Mucosa of descending colon (tissue), 3 donors: Measurements from ENCODE around the gene PAPSS2. TPM values are rescaled to one million over a fixed set of nuclear protein-coding genes. Genes with fewer than 3 reads are reported as not detected.
"Not testable (repeated sequence)": the region's sequence is repeated elsewhere in the genome, so short reads cannot be mapped to it uniquely, and the experiment has no call there.

ENCODE experiments used
- ATAC-seq: fragments of 200-7000 bp; cut with Tn5 transposase; one replicate; pipeline ENCODE4 v1.9.1; 2020; ENCODE audit warnings: mild to moderate bottlenecking, moderate library complexity
- DNase-seq, 3 donors: peaks; one replicate each; pipeline ENCODE4 v3.0.0-alpha.2; 2020
- H3K36me3 ChIP-seq: fragments of 200-600 bp; one replicate; pipeline ENCODE4 v1.8.0; 2021; ENCODE audit warnings: low read depth, mild to moderate bottlenecking
- H3K4me1 ChIP-seq: fragments of 200-600 bp; one replicate; pipeline ENCODE4 v1.8.0; 2021; ENCODE audit warnings: low read depth, mild to moderate bottlenecking
- H3K4me3 ChIP-seq: fragments of 200-600 bp; one replicate; pipeline ENCODE4 v1.8.0; 2021; ENCODE audit warnings: mild to moderate bottlenecking
- H3K9me3 ChIP-seq: fragments of 200-600 bp; one replicate; pipeline ENCODE4 v1.8.0; 2021; ENCODE audit warnings: mild to moderate bottlenecking
- intact Hi-C, 2 donors: fragments of 100-400 bp; cut with DNase I in 1 of 2; cut with micrococcal nuclease in 1 of 2; formaldehyde crosslinking; loops; one replicate each; pipeline versions ENCODE4 v1.11.0 to v1.11.1; 2022; cut with DNase I, micrococcal nuclease
- total RNA-seq, 3 donors: library from RNA; stranded (reverse); fragmentation: NEBNext Ultra II Directional in 2 of 3; extraction: Animal tissue kit (Norgen Biotek cat#: 25700) in 2 of 3; gene quantifications; one replicate each; pipeline versions ENCODE4 v1.2.1 to v1.2.4, GENCODE V29; 2021 to 2023
- TF ChIP-seq, protein P1 (sequence below): fragments of 200-600 bp; IDR thresholded peaks from one replicate; pipeline ENCODE4 v1.8.0; 2022; ENCODE audit warnings: antibody characterized with exemption, mild to moderate bottlenecking
- donor health status: DM: no; HTN: no; CAD: no; lungs with moderate emphysema.
- donor health status: DM: no; HTN: no; CAD: no.
- donor health status: DM: no; HTN: yes; CAD: no.

Gene PAPSS2
- total RNA-seq, 3 donors from 2014 or later: 123 to 399 (median 147) TPM

DNA sequence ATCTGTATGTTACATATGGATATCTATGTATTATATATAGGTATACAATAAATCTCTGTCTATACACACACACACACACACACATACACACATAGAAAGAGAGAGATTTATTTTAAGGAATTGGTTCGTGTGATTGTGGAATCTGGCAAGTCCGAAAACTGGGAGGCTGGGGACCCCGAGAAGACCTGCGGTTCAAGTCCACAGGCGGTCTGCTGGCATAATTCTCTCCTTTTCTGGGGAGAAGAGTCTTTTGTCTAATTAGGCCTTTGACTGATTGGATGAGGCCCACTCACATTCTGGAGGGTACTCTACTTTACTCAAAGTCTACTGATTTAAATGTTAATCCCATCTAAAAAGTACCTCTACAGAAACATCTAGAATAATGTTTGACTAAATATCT is 65.1 kb downstream of the PAPSS2 start:
- peaks cover 27% of the 10 kb centered on the region for H3K4me1 ChIP-seq
- ATAC-seq (no peak), DNase-seq (no peak)
- H3K9me3 ChIP-seq: no peaks in the 10 kb centered on the region
- intact Hi-C loops: no loop called here
- no peaks in the 10 kb centered on the region for H3K36me3 ChIP-seq
- TF ChIP-seq, protein P1, sequence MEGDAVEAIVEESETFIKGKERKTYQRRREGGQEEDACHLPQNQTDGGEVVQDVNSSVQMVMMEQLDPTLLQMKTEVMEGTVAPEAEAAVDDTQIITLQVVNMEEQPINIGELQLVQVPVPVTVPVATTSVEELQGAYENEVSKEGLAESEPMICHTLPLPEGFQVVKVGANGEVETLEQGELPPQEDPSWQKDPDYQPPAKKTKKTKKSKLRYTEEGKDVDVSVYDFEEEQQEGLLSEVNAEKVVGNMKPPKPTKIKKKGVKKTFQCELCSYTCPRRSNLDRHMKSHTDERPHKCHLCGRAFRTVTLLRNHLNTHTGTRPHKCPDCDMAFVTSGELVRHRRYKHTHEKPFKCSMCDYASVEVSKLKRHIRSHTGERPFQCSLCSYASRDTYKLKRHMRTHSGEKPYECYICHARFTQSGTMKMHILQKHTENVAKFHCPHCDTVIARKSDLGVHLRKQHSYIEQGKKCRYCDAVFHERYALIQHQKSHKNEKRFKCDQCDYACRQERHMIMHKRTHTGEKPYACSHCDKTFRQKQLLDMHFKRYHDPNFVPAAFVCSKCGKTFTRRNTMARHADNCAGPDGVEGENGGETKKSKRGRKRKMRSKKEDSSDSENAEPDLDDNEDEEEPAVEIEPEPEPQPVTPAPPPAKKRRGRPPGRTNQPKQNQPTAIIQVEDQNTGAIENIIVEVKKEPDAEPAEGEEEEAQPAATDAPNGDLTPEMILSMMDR: no peak
- no peak overlapping the region for H3K4me3 ChIP-seq

DNA sequence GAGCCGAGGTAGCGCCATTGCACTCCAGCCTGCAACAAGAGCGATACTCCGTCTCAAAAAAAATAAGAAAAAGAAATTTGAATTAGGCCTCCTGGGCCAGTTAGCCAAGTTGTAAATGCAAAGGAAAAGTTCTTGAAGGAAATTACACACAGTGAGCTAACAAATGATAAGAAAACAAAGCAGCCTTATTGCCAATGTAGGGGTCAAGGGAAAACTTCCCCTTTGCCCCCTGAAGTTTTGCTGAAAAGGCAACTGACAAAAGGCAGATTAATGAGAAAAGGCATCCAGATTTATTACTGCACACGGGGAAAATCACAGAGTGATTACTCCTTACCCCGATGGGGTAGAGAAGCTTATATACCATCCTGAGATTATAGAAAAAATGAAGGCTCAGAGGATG is 70.3 kb downstream of the PAPSS2 start:
- intact Hi-C loops: loop anchor here (5.0 to 10.0 kb wide), 3 partner anchors 73 to 195 kb away; partner anchors contain the start of gene PAPSS2 (in 2 of the 2)
- DNase-seq: no peak
- no peak overlapping the region for H3K4me3 ChIP-seq
- H3K4me1 ChIP-seq: no peaks in the 10 kb centered on the region
- ATAC-seq: no peak
- TF ChIP-seq, protein P1: no peak
- H3K9me3 ChIP-seq: no peaks in the 10 kb centered on the region
- H3K36me3 ChIP-seq: no peaks in the 10 kb centered on the region

DNA sequence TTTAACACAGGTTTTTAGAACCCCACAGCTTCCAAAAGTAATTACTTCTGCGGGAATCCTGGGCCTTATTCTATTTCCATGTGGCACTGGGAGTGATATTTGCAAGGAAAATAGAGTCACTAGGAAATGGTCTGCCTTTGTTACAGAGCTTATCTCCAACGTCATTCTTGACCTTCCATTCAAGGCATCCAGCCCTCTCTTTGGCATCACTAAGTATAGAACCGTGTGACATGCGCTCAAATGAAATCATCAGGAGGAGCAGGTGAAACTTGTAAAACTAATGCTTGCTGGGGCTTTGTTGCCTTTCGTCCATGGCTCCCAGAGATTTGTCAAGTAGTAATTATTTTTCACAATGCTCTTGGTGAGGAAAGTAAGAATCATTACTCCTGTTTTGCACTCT is 73.4 kb downstream of the PAPSS2 start:
- DNase-seq (no peak), ATAC-seq (no peak)
- TF ChIP-seq, protein P1: no peak
- intact Hi-C loops: loop anchor here (5.0 to 10.0 kb wide), 3 partner anchors 76 to 198 kb away; partner anchors contain the start of gene PAPSS2 (in 2 of the 2)
- Histone ChIP-seq H3K9me3 (no peaks in the 10 kb centered on the region), H3K4me3 (no peak overlapping the region), H3K4me1 (no peaks in the 10 kb centered on the region), H3K36me3 (no peaks in the 10 kb centered on the region)

DNA sequence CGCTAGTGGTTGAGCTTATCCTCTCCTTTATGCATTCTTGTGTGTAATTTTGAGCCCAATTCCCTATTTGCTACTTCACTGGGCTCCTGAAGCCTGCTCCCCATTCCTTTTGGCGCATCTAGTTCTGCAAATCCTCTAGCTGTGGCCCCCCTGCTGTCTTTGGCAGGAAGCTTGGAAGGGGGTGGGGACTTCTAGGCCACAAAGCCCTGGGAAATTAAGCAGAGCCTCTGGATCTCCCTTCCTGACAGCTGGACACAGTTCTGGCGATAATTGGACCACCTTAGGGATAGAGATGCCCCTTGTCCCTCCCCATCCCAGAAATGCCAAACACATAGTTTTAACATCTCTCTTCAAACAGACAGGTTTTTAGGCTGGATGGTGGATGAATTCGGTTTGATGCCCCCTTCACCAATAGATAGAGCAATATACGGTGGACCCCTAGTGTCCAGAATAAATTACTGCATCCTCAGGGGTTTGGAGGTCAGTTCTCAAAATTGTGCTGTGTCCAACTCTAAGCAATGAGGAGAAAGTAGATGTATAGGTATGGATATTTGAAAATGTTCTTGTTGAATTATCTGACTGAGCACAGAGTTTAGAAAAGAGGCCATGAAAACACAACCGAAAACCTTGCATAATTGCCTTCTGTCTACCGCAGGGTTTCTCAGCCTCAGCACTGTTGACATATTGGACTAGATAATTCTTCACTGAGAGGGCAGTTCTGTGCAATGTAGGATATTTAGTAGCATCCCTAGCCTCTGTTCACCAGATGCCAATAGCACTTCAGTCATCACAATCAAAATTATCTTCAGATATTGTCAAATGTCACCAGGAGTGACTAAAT is 75.5 kb downstream of the PAPSS2 start:
- TF ChIP-seq, protein P1: peak; percentile 28
- no peak overlapping the region for H3K4me3 ChIP-seq
- intact Hi-C loops: loop anchor here (5.0 to 10.0 kb wide), 3 partner anchors 78 to 200 kb away; partner anchors contain the start of gene PAPSS2 (in 2 of the 2)
- H3K9me3 ChIP-seq: no peaks in the 10 kb centered on the region
- H3K4me1 ChIP-seq: no peaks in the 10 kb centered on the region
- H3K36me3 ChIP-seq: no peaks in the 10 kb centered on the region
- ATAC-seq (peak; percentile 72), DNase-seq (peak in 1 of 3 donors; percentile 19)

DNA sequence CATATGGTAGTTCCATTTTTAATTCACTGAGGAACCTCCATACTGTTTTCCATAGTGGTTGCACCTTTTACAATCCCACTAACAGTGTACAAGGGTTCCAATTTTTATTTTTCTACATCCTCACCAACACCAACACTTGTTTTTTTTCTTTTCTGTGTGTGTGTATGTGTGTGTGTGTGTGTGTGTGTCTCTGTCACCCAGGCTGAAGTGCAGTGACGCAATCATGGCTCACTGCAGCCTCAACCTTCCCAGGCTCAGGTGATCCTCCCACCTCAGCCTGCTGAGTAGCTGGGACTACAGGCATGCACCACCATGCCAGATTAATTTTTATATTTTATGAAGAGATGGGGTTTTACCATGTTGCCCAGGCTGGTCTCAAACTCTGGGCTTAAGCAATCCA is 78.6 kb downstream of the PAPSS2 start:
- DNase-seq, H3K4me1 ChIP-seq, H3K4me3 ChIP-seq, ATAC-seq, H3K9me3 ChIP-seq, H3K36me3 ChIP-seq: not testable (repeated sequence)
- intact Hi-C loops: loop anchor here (10.0 kb wide), 2 partner anchors 83 to 203 kb away; partner anchors contain the start of gene PAPSS2 (in 1 of the 2)

DNA sequence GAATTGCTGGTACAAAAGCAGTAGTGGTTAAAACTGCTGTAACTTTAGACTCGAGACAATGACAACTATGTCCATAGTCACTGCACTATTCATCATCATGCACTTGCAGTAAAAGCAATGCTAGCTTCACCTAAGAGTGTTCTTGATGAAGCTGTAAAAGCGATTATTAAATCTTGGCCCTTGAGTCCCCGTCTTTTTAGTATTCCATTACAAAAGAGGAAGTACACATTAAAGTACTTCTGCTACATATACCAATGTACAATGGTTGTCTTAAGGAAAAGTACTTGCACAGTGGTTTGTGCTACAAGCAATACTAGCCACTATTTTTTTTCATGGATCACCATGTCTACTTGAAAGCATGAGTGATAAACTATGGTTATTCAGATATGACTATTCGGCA is 80.0 kb downstream of the PAPSS2 start:
- Histone ChIP-seq H3K9me3 (no peaks in the 10 kb centered on the region), H3K4me3 (no peak overlapping the region), H3K4me1 (no peaks in the 10 kb centered on the region), H3K36me3 (no peaks in the 10 kb centered on the region)
- ATAC-seq (no peak), DNase-seq (no peak)
- intact Hi-C loops: loop anchor here (10.0 kb wide), 2 partner anchors 85 to 205 kb away; partner anchors contain the start of gene PAPSS2 (in 1 of the 2)
- TF ChIP-seq, protein P1: no peak
